Vagina (tissue), 2 donors: ENCODE measurements around the gene NEK6. TPM values are rescaled to one million over a fixed set of nuclear protein-coding genes. Genes with fewer than 3 reads are reported as not detected.
A peak's percentile ranks its signal among the peaks of the same experiment; 100 is the strongest.

Experiments
- DNase-seq, 2 donors: peaks; one replicate each; pipeline ENCODE4 v3.0.0-alpha.2; 2017; ENCODE audit errors: extremely low spot score in 2 of 2
- H3K27ac ChIP-seq: fragments of 200-600 bp; sonication (generic); one replicate; pipeline ENCODE4 v1.5.1; 2019
- H3K27me3 ChIP-seq: fragments of 200-600 bp; sonication (generic); one replicate; pipeline ENCODE4 v1.5.1; 2019
- H3K36me3 ChIP-seq, 2 donors: fragments of 200-600 bp; sonication (generic); one replicate each; pipeline ENCODE4 v1.5.1; 2017 to 2019
- H3K4me1 ChIP-seq: fragments of 200-600 bp; sonication (generic); one replicate; pipeline ENCODE4 v1.5.1; 2019
- H3K4me3 ChIP-seq, 2 donors: fragments of 200-600 bp; sonication (generic); 1 replicate in 1 of 2; 2 replicates in 1 of 2; pipeline ENCODE4 v1.5.1; 2016 to 2019
- H3K9me3 ChIP-seq: fragments of 200-600 bp; sonication (generic); one replicate; pipeline ENCODE4 v1.5.1; 2019
- POLR2A ChIP-seq, 2 donors: fragments of 450-650 bp; IDR thresholded peaks; one replicate each; pipeline ENCODE4 v1.6.1; 2017; ENCODE audit warnings: antibody characterized with exemption in 2 of 2, mild to moderate bottlenecking in 2 of 2, moderate library complexity in 2 of 2
- POLR2AphosphoS5 ChIP-seq, 2 donors: sonication (generic); formaldehyde crosslinking; IDR thresholded peaks; one replicate each; pipeline ENCODE4 v1.9.0; 2017; ENCODE audit warnings: antibody characterized with exemption in 2 of 2, mild to moderate bottlenecking in 2 of 2, low read depth in 1 of 2; ENCODE audit not compliant: insufficient read depth in 1 of 2
- intact Hi-C: fragments of 100-400 bp; cut with DNase I; formaldehyde crosslinking; loops from one replicate; pipeline ENCODE4 v1.15.1; 2023
- total RNA-seq: library from RNA; depleted of rRNA; stranded (reverse); fragments of >200 nt; gene quantifications from one replicate; pipeline ENCODE4 v1.2.3, GENCODE V29; 2016
- TF ChIP-seq, protein P1 (sequence below), 3 experiments: fragments of 450-650 bp in 2 of 3; fragments of 200-600 bp in 1 of 3; sonication (generic) in 1 of 3; IDR thresholded peaks; one replicate each; pipeline ENCODE4 v1.5.1; 2017 to 2019; ENCODE audit warnings: antibody characterized with exemption in 3 of 3, mild to moderate bottlenecking in 2 of 3, moderate library complexity in 2 of 3

The NEK6 gene
- total RNA-seq, 1 donor from 2014 or later: 44.4 TPM

DNA sequence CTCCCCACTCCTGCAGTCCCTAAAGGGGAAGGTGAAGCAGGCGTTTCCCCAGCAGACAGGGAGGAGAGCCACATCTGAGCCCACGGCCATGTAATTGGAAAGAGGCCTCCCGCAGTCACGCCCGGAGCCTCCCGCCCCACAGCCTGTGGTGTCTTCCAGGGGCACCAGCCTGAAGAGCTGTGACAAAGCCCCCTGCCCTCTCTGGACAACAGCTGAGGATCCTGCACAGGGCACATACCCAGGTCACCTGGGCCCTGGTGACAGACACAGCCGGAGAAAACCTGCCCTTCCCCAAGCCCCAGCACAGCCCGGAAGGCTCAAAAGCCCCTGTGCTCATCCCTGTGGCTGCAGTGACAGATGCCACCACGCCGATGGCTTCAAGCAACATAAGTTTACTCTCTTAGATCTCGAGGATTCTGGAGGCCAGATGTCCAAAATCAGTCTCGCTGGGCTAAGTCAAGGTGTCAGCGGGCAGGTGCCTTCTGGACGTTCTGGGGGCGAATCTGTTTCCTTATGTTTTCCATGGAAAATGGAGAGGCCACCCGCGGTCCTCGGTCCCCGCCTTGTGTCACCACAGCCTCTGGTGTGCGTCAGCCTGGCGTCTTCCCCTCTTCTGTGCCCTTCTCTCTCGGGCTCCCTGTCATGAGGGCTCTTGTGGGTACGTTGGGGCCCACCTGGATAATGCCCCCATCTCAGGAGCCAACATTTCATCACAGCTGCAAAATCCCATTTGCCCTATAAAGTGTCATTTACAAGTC, 86.0 kb downstream of the NEK6 start:
- peak overlapping the region; percentile 81 for H3K27ac ChIP-seq
- H3K36me3 ChIP-seq: peaks cover 0 to 36% of the 10 kb centered on the region in 2 donors
- H3K9me3 ChIP-seq: no peaks in the 10 kb centered on the region
- H3K4me1 ChIP-seq: peaks cover 18% of the 10 kb centered on the region
- TF ChIP-seq POLR2AphosphoS5 (IDR thresholded peaks at IDR 0.05; ENCODE audit: insufficient read depth in 1 of 2, low read depth in 1 of 2) (no peak), POLR2A (IDR thresholded peaks at IDR 0.05) (no peak)
- TF ChIP-seq, protein P1, sequence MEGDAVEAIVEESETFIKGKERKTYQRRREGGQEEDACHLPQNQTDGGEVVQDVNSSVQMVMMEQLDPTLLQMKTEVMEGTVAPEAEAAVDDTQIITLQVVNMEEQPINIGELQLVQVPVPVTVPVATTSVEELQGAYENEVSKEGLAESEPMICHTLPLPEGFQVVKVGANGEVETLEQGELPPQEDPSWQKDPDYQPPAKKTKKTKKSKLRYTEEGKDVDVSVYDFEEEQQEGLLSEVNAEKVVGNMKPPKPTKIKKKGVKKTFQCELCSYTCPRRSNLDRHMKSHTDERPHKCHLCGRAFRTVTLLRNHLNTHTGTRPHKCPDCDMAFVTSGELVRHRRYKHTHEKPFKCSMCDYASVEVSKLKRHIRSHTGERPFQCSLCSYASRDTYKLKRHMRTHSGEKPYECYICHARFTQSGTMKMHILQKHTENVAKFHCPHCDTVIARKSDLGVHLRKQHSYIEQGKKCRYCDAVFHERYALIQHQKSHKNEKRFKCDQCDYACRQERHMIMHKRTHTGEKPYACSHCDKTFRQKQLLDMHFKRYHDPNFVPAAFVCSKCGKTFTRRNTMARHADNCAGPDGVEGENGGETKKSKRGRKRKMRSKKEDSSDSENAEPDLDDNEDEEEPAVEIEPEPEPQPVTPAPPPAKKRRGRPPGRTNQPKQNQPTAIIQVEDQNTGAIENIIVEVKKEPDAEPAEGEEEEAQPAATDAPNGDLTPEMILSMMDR (IDR thresholded peaks at IDR 0.05): no peak
- no peaks in the 10 kb centered on the region for H3K27me3 ChIP-seq
- intact Hi-C loops: no loop called here
- H3K4me3 ChIP-seq: peak overlapping the region; percentile 20 to 26
- no peak for DNase-seq

DNA sequence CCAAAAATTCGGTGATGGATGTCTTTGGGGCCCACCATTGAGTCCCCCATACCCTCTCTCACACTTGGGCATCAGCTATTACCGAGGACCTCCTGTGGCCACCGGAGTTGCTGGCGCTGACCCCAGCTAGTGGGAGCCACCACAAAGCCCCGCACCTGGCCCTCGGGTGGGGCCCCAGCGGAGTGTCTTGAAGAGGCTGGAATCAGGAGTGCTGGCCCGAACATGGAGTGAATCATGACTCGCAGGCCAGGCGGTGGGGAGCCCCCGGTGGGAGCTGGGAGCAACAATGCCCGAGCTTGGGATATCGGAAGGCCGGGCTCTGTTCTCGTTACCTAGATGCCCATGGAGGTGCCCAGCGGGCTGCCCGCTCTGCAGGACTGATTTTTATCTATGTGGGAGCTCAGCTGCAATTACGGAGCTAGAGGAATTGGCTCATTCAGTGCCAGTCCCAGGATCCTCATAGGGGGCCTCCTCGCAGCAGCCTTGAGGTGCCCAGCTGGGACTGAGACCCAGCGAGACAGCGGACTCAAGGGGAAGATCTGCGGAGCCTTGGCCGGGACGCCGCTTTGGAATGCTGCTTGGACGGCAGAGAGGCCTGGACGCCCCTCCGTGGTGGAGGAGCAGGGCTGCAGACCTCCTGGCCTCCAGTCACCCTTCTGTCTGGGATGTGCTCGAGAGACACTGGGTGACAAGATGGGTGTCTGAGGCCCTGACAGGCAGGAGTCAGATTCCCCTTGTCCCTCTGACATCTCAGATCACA, 86.7 kb downstream of the NEK6 start:
- no peak for DNase-seq
- intact Hi-C loops: no loop called here
- Histone ChIP-seq H3K27me3 (no peaks in the 10 kb centered on the region), H3K36me3 (peaks cover 0 to 39% of the 10 kb centered on the region in 2 donors), H3K4me1 (peaks cover 18% of the 10 kb centered on the region), H3K27ac (no peak overlapping the region), H3K4me3 (no peak overlapping the region), H3K9me3 (no peaks in the 10 kb centered on the region)
- TF ChIP-seq, protein P1 (IDR thresholded peaks at IDR 0.05): no peak
- TF ChIP-seq POLR2A (IDR thresholded peaks at IDR 0.05) (no peak), POLR2AphosphoS5 (IDR thresholded peaks at IDR 0.05; ENCODE audit: insufficient read depth in 1 of 2, low read depth in 1 of 2) (no peak)

DNA sequence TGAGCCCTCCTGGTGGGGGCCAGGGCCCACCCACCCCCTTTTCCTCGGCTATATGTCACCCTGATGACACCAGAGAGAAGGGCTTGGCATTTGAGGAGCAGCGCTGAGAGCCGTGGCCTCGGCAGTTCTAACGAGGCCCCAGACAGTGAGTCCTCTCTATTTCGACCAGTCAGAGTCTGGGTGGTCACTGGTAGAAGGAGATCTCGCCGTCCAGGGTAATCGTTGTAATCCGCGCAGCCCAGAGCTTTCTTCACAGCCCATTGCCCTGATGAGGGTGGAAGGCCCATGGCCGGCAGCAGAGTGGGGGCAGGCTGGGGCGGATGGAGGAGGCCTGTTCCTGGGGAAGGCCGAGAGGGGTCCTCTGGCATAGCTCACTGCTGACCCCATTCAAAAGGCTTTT, 87.3 kb downstream of the NEK6 start:
- intact Hi-C loops: no loop called here

DNA sequence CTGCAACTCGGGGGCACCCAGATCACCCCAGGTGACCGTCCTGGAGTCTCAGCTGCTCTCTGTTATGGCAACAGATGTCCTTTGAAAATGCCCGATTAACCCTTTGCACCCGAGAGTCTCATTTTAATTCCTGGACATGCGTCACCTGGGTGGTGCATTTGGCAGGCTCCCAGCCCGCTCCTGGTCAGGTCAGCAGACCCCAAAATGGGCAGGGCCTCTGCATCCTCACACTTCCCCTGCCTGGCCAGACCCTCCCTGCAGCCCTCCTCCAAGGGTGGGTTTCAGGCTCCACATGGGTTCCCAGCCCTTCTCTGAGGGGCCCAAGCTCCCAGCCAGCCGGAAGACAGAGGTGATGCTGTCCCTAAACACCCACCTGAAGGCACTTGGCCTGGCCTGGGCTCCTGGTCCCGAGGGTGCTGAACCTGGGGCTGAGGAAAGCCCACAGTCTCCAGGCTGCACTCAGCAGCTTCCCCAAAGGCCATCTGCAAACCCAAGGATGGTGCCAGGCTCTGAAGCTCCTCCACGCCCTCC, 88.1 kb downstream of the NEK6 start:
- intact Hi-C loops: no loop called here

More for the DNA sequence above, 87.3 kb downstream of the NEK6 start:
- H3K27me3 ChIP-seq: no peaks in the 10 kb centered on the region
- DNase-seq: no peak
- H3K9me3 ChIP-seq: no peaks in the 10 kb centered on the region
- TF ChIP-seq, protein P1 (IDR thresholded peaks at IDR 0.05): no peak
- TF ChIP-seq POLR2AphosphoS5 (IDR thresholded peaks at IDR 0.05; ENCODE audit: insufficient read depth in 1 of 2, low read depth in 1 of 2) (no peak), POLR2A (IDR thresholded peaks at IDR 0.05) (no peak)
- H3K4me3 ChIP-seq: no peak overlapping the region
- peaks cover 0 to 43% of the 10 kb centered on the region in 2 donors for H3K36me3 ChIP-seq
- H3K4me1 ChIP-seq: peaks cover 18% of the 10 kb centered on the region
- H3K27ac ChIP-seq: no peak overlapping the region

More for the DNA sequence above, 88.1 kb downstream of the NEK6 start:
- TF ChIP-seq, protein P1 (IDR thresholded peaks at IDR 0.05): no peak
- no peak for TF ChIP-seq POLR2A (IDR thresholded peaks at IDR 0.05)
- no peak for TF ChIP-seq POLR2AphosphoS5 (IDR thresholded peaks at IDR 0.05; ENCODE audit: insufficient read depth in 1 of 2, low read depth in 1 of 2)
- Histone ChIP-seq H3K9me3 (no peaks in the 10 kb centered on the region), H3K27me3 (no peaks in the 10 kb centered on the region), H3K27ac (no peak overlapping the region), H3K36me3 (peaks cover 0 to 50% of the 10 kb centered on the region in 2 donors), H3K4me3 (no peak overlapping the region), H3K4me1 (peaks cover 18% of the 10 kb centered on the region)
- DNase-seq: no peak
